H9 (cell line): ENCODE data around the gene TLR10. TPM values are rescaled to one million over a fixed set of nuclear protein-coding genes. Genes with fewer than 3 reads are reported as not detected.

ENCODE experiments used
- DNase-seq: peaks from one replicate; pipeline ENCODE4 v3.0.0-alpha.2; 2017
- H2AFZ ChIP-seq: one replicate; pipeline ENCODE4 v1.6.1; 2013; ENCODE audit warnings: mild to moderate bottlenecking, low read length, control low read depth, moderate library complexity
- H2AK5ac ChIP-seq: 2 replicates; pipeline ENCODE4 v1.6.1; 2013; ENCODE audit warnings: low read length, control low read depth, mixed read lengths; ENCODE audit not compliant: insufficient read length
- H2BK120ac ChIP-seq: one replicate; pipeline ENCODE4 v1.6.1; 2013; ENCODE audit warnings: low read depth, mild to moderate bottlenecking, low read length, control low read depth, inconsistent platforms; ENCODE audit not compliant: poor library complexity, severe bottlenecking
- H2BK12ac ChIP-seq: 2 replicates; pipeline ENCODE4 v1.6.1; 2013; ENCODE audit warnings: low read length, control low read depth, mixed read lengths, low read depth; ENCODE audit not compliant: insufficient read length
- H2BK15ac ChIP-seq: 2 replicates; pipeline ENCODE4 v1.6.1; 2013; ENCODE audit warnings: low read depth, low read length, control low read depth
- H2BK20ac ChIP-seq: one replicate; pipeline ENCODE4 v1.6.1; 2013; ENCODE audit warnings: low read depth, mild to moderate bottlenecking, low read length, control low read depth, inconsistent platforms; ENCODE audit not compliant: poor library complexity, severe bottlenecking
- H2BK5ac ChIP-seq: 2 replicates; pipeline ENCODE4 v1.6.1; 2013; ENCODE audit warnings: low read length, control low read depth, mixed read lengths; ENCODE audit not compliant: insufficient read length
- H3K14ac ChIP-seq: 2 replicates; pipeline ENCODE4 v1.6.1; 2013; ENCODE audit warnings: low read length, control low read depth; ENCODE audit not compliant: insufficient read depth
- H3K18ac ChIP-seq: 2 replicates; pipeline ENCODE4 v1.6.1; 2013; ENCODE audit warnings: low read depth, mild to moderate bottlenecking, mixed read lengths, low read length, control low read depth; ENCODE audit not compliant: insufficient read length
- H3K23ac ChIP-seq: 2 replicates; pipeline ENCODE4 v1.6.1; 2013; ENCODE audit warnings: low read length, control low read depth, mixed read lengths, low read depth; ENCODE audit not compliant: insufficient read length
- H3K23me2 ChIP-seq: 2 replicates; pipeline ENCODE4 v1.6.1; 2013; ENCODE audit warnings: low read depth, mild to moderate bottlenecking, mixed read lengths, low read length, control low read depth; ENCODE audit not compliant: insufficient read length, poor library complexity, severe bottlenecking
- H3K27ac ChIP-seq: 2 replicates; pipeline ENCODE4 v1.5.1; 2013; ENCODE audit warnings: low read length, control low read depth, mixed read lengths, low read depth; ENCODE audit not compliant: insufficient read length
- H3K27me3 ChIP-seq: 2 replicates; pipeline ENCODE4 v1.6.1; 2013; ENCODE audit warnings: low read length, control low read depth, inconsistent platforms; ENCODE audit not compliant: insufficient read depth
- H3K4ac ChIP-seq: 2 replicates; pipeline ENCODE4 v1.6.1; 2013; ENCODE audit warnings: low read depth, mild to moderate bottlenecking, control low read depth, inconsistent platforms, low read length, moderate library complexity
- H3K4me1 ChIP-seq: 2 replicates; pipeline ENCODE4 v1.6.1; 2013; ENCODE audit warnings: low read length, control low read depth, inconsistent platforms; ENCODE audit not compliant: insufficient read depth
- H3K4me2 ChIP-seq: 2 replicates; pipeline ENCODE4 v1.6.1; 2013; ENCODE audit warnings: low read length, control low read depth, mixed read lengths; ENCODE audit not compliant: insufficient read length, insufficient read depth
- H3K56ac ChIP-seq: 2 replicates; pipeline ENCODE4 v1.6.1; 2013; ENCODE audit warnings: low read depth, mild to moderate bottlenecking, mixed read lengths, low read length, control low read depth; ENCODE audit not compliant: insufficient read length
- H3K79me1 ChIP-seq: 2 replicates; pipeline ENCODE4 v1.6.1; 2013; ENCODE audit warnings: low read depth, mild to moderate bottlenecking, moderate library complexity, low read length, control low read depth, inconsistent platforms; ENCODE audit not compliant: insufficient read depth, poor library complexity, severe bottlenecking
- H3K79me2 ChIP-seq: 2 replicates; pipeline ENCODE4 v1.6.1; 2013; ENCODE audit warnings: low read length, control low read depth, inconsistent platforms; ENCODE audit not compliant: insufficient read depth
- H3K9ac ChIP-seq: 2 replicates; pipeline ENCODE4 v1.6.1; 2013; ENCODE audit warnings: low read length, control low read depth, mixed read lengths; ENCODE audit not compliant: insufficient read length; ENCODE audit errors: extremely low read depth
- H3K9me3 ChIP-seq: one replicate; pipeline ENCODE4 v1.6.1; 2013; ENCODE audit warnings: low read depth, low read length, inconsistent platforms; ENCODE audit not compliant: control insufficient read depth
- H3T11ph ChIP-seq: one replicate; pipeline ENCODE4 v1.6.1; 2013; ENCODE audit warnings: mild to moderate bottlenecking, low read length, control low read depth, inconsistent platforms
- H4K20me1 ChIP-seq: one replicate; pipeline ENCODE4 v1.6.1; 2013; ENCODE audit not compliant: control insufficient read depth, insufficient read length, insufficient read depth
- H4K5ac ChIP-seq: 2 replicates; pipeline ENCODE4 v1.6.1; 2013; ENCODE audit warnings: low read depth, mild to moderate bottlenecking, mixed read lengths, low read length, control low read depth; ENCODE audit not compliant: insufficient read length
- H4K8ac ChIP-seq: replicated peaks from 2 replicates; pipeline ENCODE4 v1.6.1; 2013; ENCODE audit warnings: low read length, control low read depth, mixed read lengths, low read depth; ENCODE audit not compliant: insufficient read length
- H4K91ac ChIP-seq: 2 replicates; pipeline ENCODE4 v1.6.1; 2013; ENCODE audit warnings: low read depth, mild to moderate bottlenecking, moderate library complexity, mixed read lengths, low read length, control low read depth; ENCODE audit not compliant: insufficient read length
- H3K27ac Mint-ChIP-seq, 3 experiments: 2 replicates in 2 of 3; 3 replicates in 1 of 3; pipeline ENCODE4 v1.8.0; 2020 to 2021; ENCODE audit warnings: mixed read lengths in 3 of 3, mild to moderate bottlenecking in 1 of 3, moderate library complexity in 1 of 3
- H3K27me3 Mint-ChIP-seq: 2 replicates; pipeline ENCODE4 v1.8.0; 2021; ENCODE audit warnings: low read depth, mild to moderate bottlenecking, moderate library complexity, mixed read lengths
- H3K36me3 Mint-ChIP-seq, 3 experiments: 2 replicates in 2 of 3; 3 replicates in 1 of 3; pipeline ENCODE4 v1.8.0; 2020 to 2021; ENCODE audit warnings: low read depth in 3 of 3, mixed read lengths in 3 of 3; ENCODE audit not compliant: insufficient read depth in 1 of 3
- H3K4me1 Mint-ChIP-seq, 2 experiments: 2 replicates each; pipeline ENCODE4 v1.8.0; 2020; ENCODE audit warnings: mixed read lengths in 2 of 2
- H3K4me3 Mint-ChIP-seq, 2 experiments: 2 replicates in 1 of 2; 3 replicates in 1 of 2; pipeline ENCODE4 v1.8.0; 2020 to 2021; ENCODE audit warnings: mild to moderate bottlenecking in 2 of 2, mixed read lengths in 2 of 2, moderate library complexity in 1 of 2
- H3K9me3 Mint-ChIP-seq, 2 experiments: 2 replicates in 1 of 2; 3 replicates in 1 of 2; pipeline ENCODE4 v1.8.0; 2020; ENCODE audit warnings: mild to moderate bottlenecking in 2 of 2, mixed read lengths in 2 of 2, moderate library complexity in 1 of 2
- CTCF ChIP-seq: fragments of 200-600 bp; sonication (generic); conservative IDR thresholded peaks from 3 replicates; pipeline ENCODE4 v1.8.0; 2021; ENCODE audit warnings: antibody characterized with exemption, mild to moderate bottlenecking
- WGBS: extraction: QIAGEN DNeasy Blood & Tissue Kit; methylation state at CpG from one replicate; pipeline ENCODE4 v1.1.7; 2013; ENCODE audit warnings: missing lambda C conversion rate, low lambda C conversion rate, mixed read lengths; ENCODE audit not compliant: insufficient read length; ENCODE audit errors: extremely low coverage; 5-methylcytosine and 5-hydroxymethylcytosine counted together
- total RNA-seq: library from RNA; stranded (reverse); gene quantifications from 2 replicates; pipeline ENCODE4 v1.2.1, GENCODE V29; 2021

TLR10 gene
- total RNA-seq, 1 experiment from 2014 or later: not detected

- Histone ChIP-seq H2BK20ac (no peak overlapping the region), H3K23me2 (no peaks in the 10 kb centered on the region), H3K4me2 (no peak overlapping the region), H3K27ac (no peak overlapping the region), H2AFZ (no peak overlapping the region), H3K4me1 (no peaks in the 10 kb centered on the region; the same call in 1 of the 2 replicates), H2BK12ac (no peak overlapping the region), H3K79me2 (no peaks in the 10 kb centered on the region), H4K5ac (no peak overlapping the region), H4K20me1 (no peaks in the 10 kb centered on the region), H3K14ac (no peak overlapping the region), H3K4ac (no peak overlapping the region), H2BK5ac (no peak overlapping the region), H2BK120ac (no peak overlapping the region), H3K56ac (no peak overlapping the region), H3T11ph (no peak overlapping the region), H3K9me3 (no peaks in the 10 kb centered on the region), H3K79me1 (no peaks in the 10 kb centered on the region), H3K23ac (no peak overlapping the region), H4K8ac (no peak overlapping the region), H3K27me3 (no peaks in the 10 kb centered on the region), H3K9ac (no peak overlapping the region), H4K91ac (no peak overlapping the region), H3K18ac (no peak overlapping the region), H2AK5ac (no peak overlapping the region), H2BK15ac (no peak overlapping the region)
- no peak overlapping the region for H3K27ac Mint-ChIP-seq
- TF ChIP-seq CTCF: no peak
- H3K4me3 Mint-ChIP-seq: no peak overlapping the region
- H3K4me1 Mint-ChIP-seq: peaks cover 9 to 12% of the 10 kb centered on the region in 2 experiments
- no peaks in the 10 kb centered on the region for H3K9me3 Mint-ChIP-seq
- H3K27me3 Mint-ChIP-seq: peaks cover 3% of the 10 kb centered on the region
- H3K36me3 Mint-ChIP-seq: no peaks in the 10 kb centered on the region
- WGBS: no CpG with 5 or more reads among the region's 4 CpGs
- no peak for DNase-seq
Measured at GRCh38 chr4:38723114-38723513, 59.7 kb downstream of the TLR10 start.

Other genes starting within 250 kb of the TLR10 start
- gene KLF3, start 118.8 kb downstream of the TLR10 start, total RNA-seq: 26.2 and 29.0 TPM in 2 replicates
- gene TLR1, start 21.8 kb upstream of the TLR10 start, total RNA-seq: not detected in 2 replicates
- gene TLR6, start 73.8 kb upstream of the TLR10 start, total RNA-seq: 0.07 and 0.11 TPM in 2 replicates
- gene FAM114A1, start 84.8 kb upstream of the TLR10 start, total RNA-seq: 9.9 and 10.3 TPM in 2 replicates
- gene TMEM156, start 249.4 kb upstream of the TLR10 start, total RNA-seq: not detected in 2 replicates